WI38 (cell line): ENCODE measurements around the gene CREBBP.

Experiments used
- H3K4me3 ChIP-seq: 2 replicates; pipeline ENCODE4 v1.5.1; 2011; ENCODE audit warnings: low read depth, mild to moderate bottlenecking, control low read depth, low read length
- CTCF ChIP-seq: IDR thresholded peaks from 2 replicates; pipeline ENCODE4 v1.5.1; 2012; ENCODE audit warnings: low read depth, mild to moderate bottlenecking, control low read depth, low read length

CREBBP gene

GRCh38 chr16:3696425-3697218, 183.9 kb downstream of the CREBBP start:
- TF ChIP-seq CTCF: no peak
- no peak overlapping the region for H3K4me3 ChIP-seq

GRCh38 chr16:3695610-3696369, 184.7 kb downstream of the CREBBP start:
- TF ChIP-seq CTCF: no peak
- H3K4me3 ChIP-seq: no peak overlapping the region

GRCh38 chr16:3694051-3694450, 186.5 kb downstream of the CREBBP start:
- TF ChIP-seq CTCF: no peak
- H3K4me3 ChIP-seq: no peak overlapping the region

GRCh38 chr16:3691761-3692160, 188.8 kb downstream of the CREBBP start:
- TF ChIP-seq CTCF: no peak
- no peak overlapping the region for H3K4me3 ChIP-seq

- no peak overlapping the region for H3K4me3 ChIP-seq
- no peak for TF ChIP-seq CTCF
These were observed 189.4 kb downstream of the CREBBP start for GRCh38 chr16:3690980-3691720.

GRCh38 chr16:3690470-3690928, 190.0 kb downstream of the CREBBP start:
- no peak overlapping the region for H3K4me3 ChIP-seq
- peak; percentile 60 for TF ChIP-seq CTCF
